ENCODE measurements around the gene EFHD2.

Gene EFHD2

GRCh38 chr1:15425521-15425920 is 15.8 kb downstream of the EFHD2 start:
- DNase-seq (ENCODE audit: low read depth in 1 of 2, low spot score in 1 of 2) = no peak
- no peak overlapping the region for H3K27ac ChIP-seq (replicated peaks)
- no peaks in the 10 kb centered on the region for H3K27me3 ChIP-seq (ENCODE audit: insufficient read depth, poor library complexity, severe bottlenecking)
- no peak overlapping the region for H3K4me3 ChIP-seq (replicated peaks; ENCODE audit: insufficient read depth, low read length)
- TF ChIP-seq CTCF (IDR thresholded peaks at IDR 0.05; ENCODE audit: insufficient read depth, low read length) = no peak
- TF ChIP-seq POLR2AphosphoS5 (IDR thresholded peaks at IDR 0.05; ENCODE audit: low read depth) = no peak
- TF ChIP-seq REST (IDR thresholded peaks at IDR 0.05; ENCODE audit: insufficient replicate concordance, low read depth) = no peak
- TF ChIP-seq SPI1 (IDR thresholded peaks at IDR 0.05; ENCODE audit: borderline replicate concordance, low read depth) = no peak
- TF ChIP-seq GABPA (IDR thresholded peaks at IDR 0.05; ENCODE audit: low read depth) = no peak

GRCh38 chr1:15425958-15426357 is 16.3 kb downstream of the EFHD2 start:
- H3K27me3 ChIP-seq (ENCODE audit: insufficient read depth, poor library complexity, severe bottlenecking) = no peaks in the 10 kb centered on the region
- no peak overlapping the region for H3K4me3 ChIP-seq (replicated peaks; ENCODE audit: insufficient read depth, low read length)
- no peak overlapping the region for H3K27ac ChIP-seq (replicated peaks)
- no peak for TF ChIP-seq GABPA (IDR thresholded peaks at IDR 0.05; ENCODE audit: low read depth)
- no peak for TF ChIP-seq REST (IDR thresholded peaks at IDR 0.05; ENCODE audit: insufficient replicate concordance, low read depth)
- TF ChIP-seq SPI1 (IDR thresholded peaks at IDR 0.05; ENCODE audit: borderline replicate concordance, low read depth) = no peak
- no peak for TF ChIP-seq POLR2AphosphoS5 (IDR thresholded peaks at IDR 0.05; ENCODE audit: low read depth)
- no peak for TF ChIP-seq CTCF (IDR thresholded peaks at IDR 0.05; ENCODE audit: insufficient read depth, low read length)
- no peak for DNase-seq (ENCODE audit: low read depth in 1 of 2, low spot score in 1 of 2)

- H3K27me3 ChIP-seq (ENCODE audit: insufficient read depth, poor library complexity, severe bottlenecking) = no peaks in the 10 kb centered on the region
- DNase-seq (ENCODE audit: low read depth in 1 of 2, low spot score in 1 of 2) = no peak
- no peak overlapping the region for H3K27ac ChIP-seq (replicated peaks)
- TF ChIP-seq CTCF (IDR thresholded peaks at IDR 0.05; ENCODE audit: insufficient read depth, low read length) (no peak), REST (IDR thresholded peaks at IDR 0.05; ENCODE audit: insufficient replicate concordance, low read depth) (no peak), POLR2AphosphoS5 (IDR thresholded peaks at IDR 0.05; ENCODE audit: low read depth) (no peak), GABPA (IDR thresholded peaks at IDR 0.05; ENCODE audit: low read depth) (no peak), SPI1 (IDR thresholded peaks at IDR 0.05; ENCODE audit: borderline replicate concordance, low read depth) (no peak)
- H3K4me3 ChIP-seq (replicated peaks; ENCODE audit: insufficient read depth, low read length) = no peak overlapping the region
These were observed 17.0 kb downstream of the EFHD2 start for GRCh38 chr1:15426492-15427279.

Measured in HL-60 (cell line).